DLD1 (cell line): ENCODE results near the gene TPRG1.
"Not testable (repeated sequence)": the region's sequence is repeated elsewhere in the genome, so short reads cannot be mapped to it uniquely, and the experiment has no call there.

Experiments used
- in situ Hi-C: cut with HindIII; loops from 2 replicates; pipeline ENCODE4 v1.10.0; 2017; ENCODE audit warnings: low sequenced_read_pairs

The TPRG1 gene

GRCh38 chr3:189307963-189308362 is 136.2 kb downstream of the TPRG1 start:
- in situ Hi-C loops, result no loop called here

- in situ Hi-C loops, result no loop called here
Measured at GRCh38 chr3:189308608-189309007, 136.8 kb downstream of the TPRG1 start.

- in situ Hi-C loops, result no loop called here
Measured at GRCh38 chr3:189309400-189309975, 137.7 kb downstream of the TPRG1 start.

GRCh38 chr3:189311521-189311920 is 139.8 kb downstream of the TPRG1 start:
- in situ Hi-C loops, result no loop called here

- in situ Hi-C loops, result no loop called here
Measured at GRCh38 chr3:189312866-189313265, 141.1 kb downstream of the TPRG1 start.

GRCh38 chr3:189316296-189317019 is 144.7 kb downstream of the TPRG1 start:
- in situ Hi-C loops, result no loop called here

- in situ Hi-C loops, result no loop called here
Measured at GRCh38 chr3:189317911-189318310, 146.1 kb downstream of the TPRG1 start.

GRCh38 chr3:189320511-189320910 is 148.7 kb downstream of the TPRG1 start:
- in situ Hi-C loops, result no loop called here

- in situ Hi-C loops, result no loop called here
Measured at GRCh38 chr3:189322339-189322738, 150.6 kb downstream of the TPRG1 start.

GRCh38 chr3:189324538-189325138 is 152.9 kb downstream of the TPRG1 start:
- in situ Hi-C loops, result no loop called here

- in situ Hi-C loops, result no loop called here
Measured at GRCh38 chr3:189325454-189325853, 153.7 kb downstream of the TPRG1 start.

GRCh38 chr3:189329630-189330029 is 157.9 kb downstream of the TPRG1 start:
- in situ Hi-C loops, result not testable (repeated sequence)

GRCh38 chr3:189330066-189330465 is 158.3 kb downstream of the TPRG1 start:
- in situ Hi-C loops, result no loop called here

- in situ Hi-C loops, result no loop called here
Measured at GRCh38 chr3:189331002-189331418, 159.2 kb downstream of the TPRG1 start.

- in situ Hi-C loops, result no loop called here
Measured at GRCh38 chr3:189334064-189334920, 162.5 kb downstream of the TPRG1 start.

- in situ Hi-C loops, result no loop called here
Measured at GRCh38 chr3:189337673-189338091, 165.9 kb downstream of the TPRG1 start.

GRCh38 chr3:189338366-189338765 is 166.6 kb downstream of the TPRG1 start:
- in situ Hi-C loops, result no loop called here

GRCh38 chr3:189339996-189340395 is 168.2 kb downstream of the TPRG1 start:
- in situ Hi-C loops, result no loop called here

- in situ Hi-C loops, result no loop called here
Measured at GRCh38 chr3:189340680-189341460, 169.1 kb downstream of the TPRG1 start.

- in situ Hi-C loops, result no loop called here
Measured at GRCh38 chr3:189342811-189343210, 171.0 kb downstream of the TPRG1 start.

- in situ Hi-C loops, result no loop called here
Measured at GRCh38 chr3:189344996-189345395, 173.2 kb downstream of the TPRG1 start.
